Liver (tissue), 2 donors: ENCODE results near the gene GAPVD1.

Source experiments
- CTCF ChIP-seq: fragments of 150-350 bp; IDR thresholded peaks from 2 replicates; pipeline ENCODE4 v1.5.1; 2017; ENCODE audit warnings: improper control_type of control experiment, low read depth, low read length; ENCODE audit not compliant: missing input control
- REST ChIP-seq: IDR thresholded peaks from 2 replicates; pipeline ENCODE4 v1.6.1; 2016; ENCODE audit warnings: antibody characterized with exemption, mild to moderate bottlenecking
- donor health status: healthy.

- TF ChIP-seq CTCF (no peak), REST (no peak)
Measured at GRCh38 chr9:125293134-125293533, 31.5 kb downstream of the GAPVD1 start.
